ENCODE results near the gene GNAT3.

DNA sequence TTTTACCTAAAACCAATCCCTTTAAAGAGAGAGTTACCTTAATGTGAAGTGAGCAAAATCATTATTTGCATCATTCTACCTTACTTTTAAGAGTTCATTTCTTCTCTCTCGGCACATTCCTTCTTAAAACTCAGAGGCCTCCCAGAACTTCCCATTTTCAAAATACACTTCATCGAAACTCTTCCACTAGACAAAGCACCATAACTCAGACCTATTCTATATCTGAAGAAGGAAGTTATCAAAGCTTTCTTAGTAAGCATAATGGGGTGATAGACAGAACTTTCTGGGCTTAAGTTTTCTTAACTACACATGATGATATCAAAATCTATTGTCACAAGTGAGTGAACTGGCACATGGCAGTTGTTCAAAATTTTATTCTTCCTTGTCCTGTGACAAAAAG, 24.6 kb upstream of the GNAT3 start:
- TF ChIP-seq CTCF (IDR thresholded peaks at IDR 0.05; ENCODE audit: insufficient read depth, low read length) = no peak
- TF ChIP-seq GABPA (IDR thresholded peaks at IDR 0.05; ENCODE audit: low read depth) = no peak
- no peak for TF ChIP-seq POLR2AphosphoS5 (IDR thresholded peaks at IDR 0.05; ENCODE audit: low read depth)
- TF ChIP-seq REST (IDR thresholded peaks at IDR 0.05; ENCODE audit: insufficient replicate concordance, low read depth) = no peak
- TF ChIP-seq SPI1 (IDR thresholded peaks at IDR 0.05; ENCODE audit: borderline replicate concordance, low read depth) = no peak
